K562 (cell line): ENCODE results near the gene PHF11. TPM values are rescaled to one million over a fixed set of nuclear protein-coding genes. Genes with fewer than 3 reads are reported as not detected.

Experiments used
- ATAC-seq: fragments of 200-7000 bp; cut with Tn5 transposase; 3 replicates; pipeline ENCODE4 v1.9.1; 2020; ENCODE audit warnings: moderate library complexity
- BruUV-seq: library from RNA; stranded (reverse); fragments of 400-500 nt; replicated peaks from 2 replicates; lab custom pipeline; 2021; lab: Mats Ljungman, UMichigan
- CTCF ChIA-PET: fragments of 300-600 bp; formaldehyde crosslinking; extraction: SDS; loops from one replicate; lab custom pipeline; 2021; ENCODE audit warnings: low intra/inter-chr PET ratio; lab: Yijun Ruan, JAX
- POLR2A ChIA-PET: fragments of 300-600, 350-650 bp; sonication (Branson Sonifier 250); formaldehyde crosslinking; extraction: SDS; loops from one replicate; lab custom pipeline; 2021; ENCODE audit warnings: antibody characterized with exemption, inconsistent platforms; lab: Yijun Ruan, JAX
- DNase-seq, 4 experiments: peaks; one replicate each; pipeline versions ENCODE4 v3.0.0 to v3.0.0-alpha.2; 2011 to 2018; ENCODE audit warnings: low spot score in 3 of 4, mixed read lengths in 3 of 4; ENCODE audit errors: extremely low read depth in 1 of 4
- FAIRE-seq: peaks from 2 replicates; lab custom pipeline; 2011; peaks lifted over from hg19 to GRCh38; lab: Jason Lieb, UNC
- H2AFZ ChIP-seq: 2 replicates; pipeline ENCODE4 v1.6.0; 2011; ENCODE audit warnings: low read depth, low read length, control low read depth, inconsistent platforms
- H3K27ac ChIP-seq: fragments of 200-600 bp; 3 replicates; pipeline ENCODE4 v1.8.0; 2011; ENCODE audit warnings: low read depth, mild to moderate bottlenecking, control low read depth, inconsistent platforms, low read length, moderate library complexity, mixed read lengths; ENCODE audit errors: extremely low read depth
- H3K27me3 ChIP-seq, 2 experiments: fragments of 300-600 bp in 1 of 2; 2 replicates in 1 of 2; 3 replicates in 1 of 2; pipeline versions ENCODE4 v1.6.0 to v1.8.0; 2011; ENCODE audit warnings: inconsistent platforms in 2 of 2, low read length in 2 of 2, mild to moderate bottlenecking in 1 of 2, mixed read lengths in 1 of 2, moderate library complexity in 1 of 2; ENCODE audit not compliant: control insufficient read depth in 2 of 2, insufficient read depth in 2 of 2
- H3K36me3 ChIP-seq: fragments of 300-600 bp; 3 replicates; pipeline ENCODE4 v1.8.0; 2011; ENCODE audit warnings: mild to moderate bottlenecking, low read length, inconsistent platforms; ENCODE audit not compliant: control insufficient read depth, insufficient read depth
- H3K4me1 ChIP-seq, 2 experiments: fragments of 200-600 bp in 1 of 2; replicated peaks in 1 of 2; 2 replicates in 1 of 2; 3 replicates in 1 of 2; pipeline versions ENCODE4 v1.5.1 to v1.8.0; 2011; ENCODE audit warnings: inconsistent platforms in 2 of 2, low read length in 2 of 2, mild to moderate bottlenecking in 1 of 2, mixed read lengths in 1 of 2, moderate library complexity in 1 of 2; ENCODE audit not compliant: control insufficient read depth in 2 of 2, insufficient read depth in 2 of 2
- H3K4me2 ChIP-seq: 2 replicates; pipeline ENCODE4 v1.6.1; 2011; ENCODE audit warnings: low read length, control low read depth, inconsistent platforms, mixed read lengths; ENCODE audit not compliant: insufficient read depth
- H3K4me3 ChIP-seq: fragments of 200-600 bp; sonication (generic), shearing (Covaris generic); 2 replicates; pipeline ENCODE4 v1.5.1; 2016; ENCODE audit warnings: control low read depth, inconsistent platforms
- H3K79me2 ChIP-seq: fragments of 200-600 bp; 3 replicates; pipeline ENCODE4 v1.8.0; 2011; ENCODE audit warnings: low read length, inconsistent platforms; ENCODE audit not compliant: control insufficient read depth, insufficient read depth
- H3K9ac ChIP-seq, 2 experiments: 2 replicates each; pipeline versions ENCODE4 v1.6.0 to v1.6.1; 2011; ENCODE audit warnings: low read depth in 2 of 2, low read length in 2 of 2, control low read depth in 1 of 2, inconsistent platforms in 1 of 2, mild to moderate bottlenecking in 1 of 2, mixed read lengths in 1 of 2; ENCODE audit not compliant: insufficient read depth in 1 of 2
- H3K9me1 ChIP-seq: one replicate; pipeline ENCODE4 v1.6.0; 2011; ENCODE audit warnings: inconsistent platforms, mild to moderate bottlenecking, low read length, moderate library complexity; ENCODE audit not compliant: control insufficient read depth, insufficient read depth
- H3K9me3 ChIP-seq: replicated peaks from 2 replicates; pipeline ENCODE4 v1.5.1; 2011; ENCODE audit warnings: low read depth, low read length, inconsistent platforms; ENCODE audit not compliant: control insufficient read depth, insufficient read depth
- H4K20me1 ChIP-seq: replicated peaks from 2 replicates; pipeline ENCODE4 v1.6.1; 2011; ENCODE audit warnings: low read length, inconsistent platforms, mixed read lengths; ENCODE audit not compliant: control insufficient read depth, insufficient read depth
- ASH1L ChIP-seq: fragments of 450-650 bp; IDR thresholded peaks from 2 replicates; pipeline ENCODE4 v1.6.1; 2018; ENCODE audit warnings: borderline replicate concordance, mild to moderate bottlenecking, low read depth; ENCODE audit not compliant: partially characterized antibody
- BDP1 ChIP-seq: IDR thresholded peaks from 3 replicates; pipeline ENCODE4 v1.6.1; 2011; ENCODE audit not compliant: insufficient read length, insufficient read depth
- BRD9 ChIP-seq: fragments of 450-650 bp; IDR thresholded peaks from 2 replicates; pipeline ENCODE4 v1.6.1; 2018; ENCODE audit warnings: low read depth; ENCODE audit not compliant: partially characterized antibody
- HDAC8 ChIP-seq: fragments of 450-650 bp; IDR thresholded peaks from 2 replicates; pipeline ENCODE4 v1.6.1; 2016; ENCODE audit warnings: mild to moderate bottlenecking, missing genetic modification characterization, moderate library complexity, missing compliant biosample characterization
- HMGXB4 ChIP-seq: sonication (generic); formaldehyde crosslinking; IDR thresholded peaks from 2 replicates; pipeline ENCODE4 v1.8.1; 2023; ENCODE audit warnings: mild to moderate bottlenecking, missing genetic modification reagents
- KHSRP ChIP-seq: fragments of 450-650 bp; IDR thresholded peaks from 2 replicates; pipeline ENCODE4 v1.6.1; 2017
- LARP7 ChIP-seq: fragments of 450-650 bp; IDR thresholded peaks from 2 replicates; pipeline ENCODE4 v1.6.1; 2016
- LEF1 ChIP-seq: fragments of 450-650 bp; IDR thresholded peaks from 2 replicates; pipeline ENCODE4 v1.6.1; 2016; ENCODE audit warnings: mild to moderate bottlenecking
- NCOA2 ChIP-seq, 2 experiments: fragments of 450-650 bp; IDR thresholded peaks; 2 replicates each; pipeline ENCODE4 v1.6.1; 2018; ENCODE audit warnings: mild to moderate bottlenecking in 2 of 2, moderate library complexity in 1 of 2; ENCODE audit not compliant: partially characterized antibody in 2 of 2
- NCOA6 ChIP-seq: fragments of 450-650 bp; IDR thresholded peaks from 2 replicates; pipeline ENCODE4 v1.6.1; 2017; ENCODE audit warnings: mild to moderate bottlenecking
- SMAD4 ChIP-seq: fragments of 250-450 bp; sonication (Bioruptor Pico); conservative IDR thresholded peaks from 2 replicates; pipeline ENCODE4 v1.8.0; 2021; ENCODE audit warnings: inconsistent platforms, mild to moderate bottlenecking, moderate library complexity
- SP2 ChIP-seq: IDR thresholded peaks from 2 replicates; pipeline ENCODE4 v1.6.1; 2011; ENCODE audit warnings: mild to moderate bottlenecking, low read depth, low read length, moderate library complexity; ENCODE audit not compliant: poor library complexity, severe bottlenecking; ENCODE audit errors: extremely low read depth
- ZFPM2 ChIP-seq: fragments of 250-450 bp; sonication (Bioruptor Pico); IDR thresholded peaks from 2 replicates; pipeline ENCODE4 v1.5.1; 2022; ENCODE audit warnings: mild to moderate bottlenecking
- ZNF121 ChIP-seq: sonication (generic); formaldehyde crosslinking; conservative IDR thresholded peaks from 2 replicates; pipeline ENCODE4 v1.8.0; 2022; ENCODE audit warnings: missing genetic modification reagents
- ZNF274 ChIP-seq: IDR thresholded peaks from 2 replicates; pipeline ENCODE4 v1.6.1; 2011; ENCODE audit warnings: low read depth, mild to moderate bottlenecking, low read length, moderate library complexity, borderline replicate concordance
- ZNF507 ChIP-seq: conservative IDR thresholded peaks from 2 replicates; pipeline ENCODE4 v1.6.1; 2017; ENCODE audit warnings: missing genetic modification characterization, missing compliant biosample characterization
- ZNF696 ChIP-seq: fragments of 250-450 bp; sonication (Bioruptor Pico); conservative IDR thresholded peaks from 2 replicates; pipeline ENCODE4 v1.4.0; 2020; ENCODE audit warnings: mild to moderate bottlenecking, moderate library complexity
- WGBS: fragments of 100-300 bp; shearing (Covaris generic); methylation state at CpG from one replicate; pipeline ENCODE4 v1.1.6; 2016; ENCODE audit warnings: low coverage, mixed read lengths; ENCODE audit not compliant: insufficient coverage; ENCODE audit errors: missing lambda C conversion rate; 5-methylcytosine and 5-hydroxymethylcytosine counted together
- in situ Hi-C: fragments of 300-500 bp; cut with MboI; formaldehyde crosslinking; loops from 4 replicates; pipeline ENCODE4 v1.15.0; 2018; ENCODE audit warnings: inconsistent platforms, mixed read lengths
- intact Hi-C: fragments of 100-400 bp; cut with micrococcal nuclease; formaldehyde crosslinking; loops from 2 replicates; pipeline ENCODE4 v1.14.2; 2022
- polyA plus RNA-seq, 8 experiments: library from polyadenylated mRNA; depleted of rRNA in 4 of 8; stranded (reverse) in 5 of 8; unstranded in 3 of 8; fragments of >200 nt; fragmentation: Nextera tagmentation in 2 of 8; fragmentation: Illumina TruSeq in 1 of 8; extraction: Ambion mirVana in 2 of 8; extraction: Trizol in 1 of 8; gene quantifications; 2 replicates each; pipeline versions ENCODE4 v1.2.1 to v1.2.3, GENCODE V29; 2011 to 2014; ENCODE audit warnings: inconsistent platforms in 1 of 8, missing spikeins in 1 of 8
- total RNA-seq, 7 experiments: library from RNA; depleted of rRNA in 6 of 7; stranded (reverse); fragments of >200 nt in 6 of 7; fragmentation: Illumina TruSeq in 2 of 7; extraction: Trizol in 2 of 7; gene quantifications; 2 replicates each; pipeline versions ENCODE4 v1.2.1 to v1.2.3, GENCODE V29; 2011 to 2021; ENCODE audit warnings: low replicate concordance in 1 of 7
- TF ChIP-seq, protein P1 (sequence below): sonication (generic); formaldehyde crosslinking; IDR thresholded peaks from 2 replicates; pipeline ENCODE4 v1.8.1; 2023; ENCODE audit warnings: mild to moderate bottlenecking, missing genetic modification reagents

Gene PHF11
- total and polyA plus RNA-seq, 9 of the 15 experiments (the other 6 are each of a cell fraction or from before 2014, with no cell fraction given): 1.9 to 7.0 (median 5.3) TPM

- Histone ChIP-seq H3K9me1 (no peaks in the 10 kb centered on the region), H3K27ac (no peak overlapping the region), H3K9me3 (no peaks in the 10 kb centered on the region), H3K79me2 (no peaks in the 10 kb centered on the region), H4K20me1 (no peaks in the 10 kb centered on the region), H3K4me1 (peaks cover 6 to 12% of the 10 kb centered on the region in 2 experiments; a peak in 4 of 5 replicates), H3K4me3 (no peak overlapping the region), H3K27me3 (no peaks in the 10 kb centered on the region), H3K36me3 (no peaks in the 10 kb centered on the region), H3K4me2 (no peak overlapping the region), H3K9ac (no peak overlapping the region), H2AFZ (no peak overlapping the region)
- FAIRE-seq: no peak
- ATAC-seq: no peak
- TSS peak; percentile 38 for BruUV-seq
- intact Hi-C loops (no loop called here), in situ Hi-C loops (no loop called here)
- DNase-seq: no peak
- TF ChIP-seq ZNF696 (no peak), BRD9 (no peak), SMAD4 (CRISPR knock-in tag) (no peak), ZNF507 (tag) (no peak), HDAC8 (tag) (no peak), LARP7 (no peak), SP2 (no peak), HMGXB4 (CRISPR knock-in tag) (no peak), ZNF274 (no peak), ZFPM2 (no peak), ASH1L (no peak), ZNF121 (no peak), BDP1 (no peak), NCOA2 (IDR thresholded peaks at IDR 0.05; ENCODE audit: partially characterized antibody in 2 of 2) (no peak), NCOA6 (no peak), LEF1 (no peak), KHSRP (no peak)
- TF ChIP-seq, protein P1, sequence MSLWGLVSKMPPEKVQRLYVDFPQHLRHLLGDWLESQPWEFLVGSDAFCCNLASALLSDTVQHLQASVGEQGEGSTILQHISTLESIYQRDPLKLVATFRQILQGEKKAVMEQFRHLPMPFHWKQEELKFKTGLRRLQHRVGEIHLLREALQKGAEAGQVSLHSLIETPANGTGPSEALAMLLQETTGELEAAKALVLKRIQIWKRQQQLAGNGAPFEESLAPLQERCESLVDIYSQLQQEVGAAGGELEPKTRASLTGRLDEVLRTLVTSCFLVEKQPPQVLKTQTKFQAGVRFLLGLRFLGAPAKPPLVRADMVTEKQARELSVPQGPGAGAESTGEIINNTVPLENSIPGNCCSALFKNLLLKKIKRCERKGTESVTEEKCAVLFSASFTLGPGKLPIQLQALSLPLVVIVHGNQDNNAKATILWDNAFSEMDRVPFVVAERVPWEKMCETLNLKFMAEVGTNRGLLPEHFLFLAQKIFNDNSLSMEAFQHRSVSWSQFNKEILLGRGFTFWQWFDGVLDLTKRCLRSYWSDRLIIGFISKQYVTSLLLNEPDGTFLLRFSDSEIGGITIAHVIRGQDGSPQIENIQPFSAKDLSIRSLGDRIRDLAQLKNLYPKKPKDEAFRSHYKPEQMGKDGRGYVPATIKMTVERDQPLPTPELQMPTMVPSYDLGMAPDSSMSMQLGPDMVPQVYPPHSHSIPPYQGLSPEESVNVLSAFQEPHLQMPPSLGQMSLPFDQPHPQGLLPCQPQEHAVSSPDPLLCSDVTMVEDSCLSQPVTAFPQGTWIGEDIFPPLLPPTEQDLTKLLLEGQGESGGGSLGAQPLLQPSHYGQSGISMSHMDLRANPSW (CRISPR knock-in tag): no peak
- CTCF ChIA-PET: no interaction called here
- POLR2A ChIA-PET: no interaction called here
- 100% methylated on average over 1 of the region's 5 CpGs for WGBS
Measured at GRCh38 chr13:49497272-49497671, 1.5 kb downstream of the PHF11 start.
